ENCODE measurements around the gene SH3BP2. TPM values are rescaled to one million over a fixed set of nuclear protein-coding genes. Genes with fewer than 3 reads are reported as not detected.
A peak's percentile ranks its signal among the peaks of the same experiment; 100 is the strongest.

The SH3BP2 gene
- total RNA-seq, 1 experiment from 2014 or later, result 52.8 TPM

DNA sequence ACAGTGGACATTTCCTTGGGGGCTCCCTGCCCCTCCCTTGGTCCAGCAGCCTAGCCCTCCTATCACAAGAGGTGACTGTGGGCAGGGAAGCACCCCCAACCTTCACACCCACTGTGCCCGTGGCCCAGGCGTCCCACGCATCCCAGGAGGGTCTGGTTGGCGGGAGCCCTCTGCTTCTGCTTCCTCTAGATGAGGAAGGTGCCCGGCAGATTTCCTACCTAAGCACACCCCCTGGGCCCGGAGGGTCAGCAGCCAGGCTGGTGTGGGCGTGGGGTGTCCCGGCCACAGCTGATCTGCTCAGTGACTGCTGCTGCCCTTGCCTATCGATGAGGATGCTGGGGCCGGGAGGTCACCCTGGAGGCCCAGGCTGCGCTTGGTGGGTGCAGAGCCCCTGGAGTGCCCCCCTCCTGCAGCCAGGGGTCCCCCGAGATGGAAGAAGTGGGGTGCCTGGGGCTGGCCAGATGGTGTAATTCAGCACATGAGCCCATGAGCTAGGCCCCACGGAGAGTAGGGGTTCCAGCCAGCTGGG is 12.2 kb downstream of the SH3BP2 start (continued):
- TF ChIP-seq CTCF (IDR thresholded peaks at IDR 0.05 in 2 of 3, conservative IDR thresholded peaks at IDR 0.05 in 1 of 3; ENCODE audit: borderline replicate concordance in 1 of 3, insufficient read depth in 1 of 3, low read depth in 2 of 3, low read length in 2 of 3), result no peak

GRCh38 chr4:2805712-2806389 is 13.0 kb downstream of the SH3BP2 start:
- ChIA-PET CTCF (no interaction called here), POLR2A (no interaction called here), RAD21 (ENCODE audit: low non-redundant PET in 1 of 2, low total read pairs in 2 of 2, uncharacterized antibody in 2 of 2, unreplicated experiment in 2 of 2) (no interaction called here)
- no peaks in the 10 kb centered on the region for H3K27me3 ChIP-seq (ENCODE audit: insufficient read depth, low read length)
- H3K79me2 ChIP-seq (ENCODE audit: insufficient read depth, low read length), result no peaks in the 10 kb centered on the region
- H3K9me2 ChIP-seq (ENCODE audit: insufficient read depth), result no peaks in the 10 kb centered on the region
- H3K4me2 ChIP-seq (ENCODE audit: low read length), result 0 out of 2 replicates have a peak overlapping the region, but pooled peaks have one; percentile 14
- H3K4me3 ChIP-seq (replicated peaks in 1 of 2; ENCODE audit: low read depth in 1 of 2, low read length in 2 of 2), result no peak overlapping the region
- no peak overlapping the region for H3K9ac ChIP-seq (ENCODE audit: low read length)
- no peak for DNase-seq (ENCODE audit: low read depth, low spot score)
- peak; percentile 37; the same call in 1 of the 2 replicates for ATAC-seq
- no peak overlapping the region for H2AFZ ChIP-seq (ENCODE audit: low read depth, low read length, poor library complexity, severe bottlenecking)
- no peaks in the 10 kb centered on the region for H4K20me1 ChIP-seq (ENCODE audit: insufficient read depth)
- no peaks in the 10 kb centered on the region for H3K36me3 ChIP-seq (ENCODE audit: control insufficient read depth in 1 of 2, insufficient read depth in 2 of 2, low read length in 2 of 2)
- H3K9me3 ChIP-seq (ENCODE audit: control insufficient read depth in 1 of 2, insufficient read depth in 1 of 2, low read depth in 1 of 2, low read length in 2 of 2), result no peaks in the 10 kb centered on the region
- peaks cover 23 to 49% of the 10 kb centered on the region in 2 experiments for H3K4me1 ChIP-seq (ENCODE audit: control insufficient read depth in 1 of 2, insufficient read depth in 2 of 2, low read length in 2 of 2)
- intact Hi-C loops (cut with micrococcal nuclease), result no loop called here
- BruUV-seq (replicated peaks), result no TSS peak
- peak overlapping the region; percentile 24; the same call in 1 of the 2 replicates for H3K27ac ChIP-seq (ENCODE audit: low read depth, low read length)
- TF ChIP-seq ZNF274 (IDR thresholded peaks at IDR 0.05; ENCODE audit: low read depth, low read length) (no peak), CBX3 (IDR thresholded peaks at IDR 0.05; ENCODE audit: low read depth) (no peak), POLR2A (IDR thresholded peaks at IDR 0.05; ENCODE audit: borderline replicate concordance, extremely low read depth, insufficient read depth, insufficient read length) (no peak), FOSL1 (IDR thresholded peaks at IDR 0.05; ENCODE audit: low read depth) (no peak), SRF (IDR thresholded peaks at IDR 0.05; ENCODE audit: low read depth) (no peak), ZFX (IDR thresholded peaks at IDR 0.05) (no peak), EZH2phosphoT487 (IDR thresholded peaks at IDR 0.05; ENCODE audit: borderline replicate concordance) (no peak), SIN3A (IDR thresholded peaks at IDR 0.05; ENCODE audit: low read depth) (no peak), TCF7L2 (IDR thresholded peaks at IDR 0.05; ENCODE audit: borderline replicate concordance, extremely low read depth, insufficient read depth, insufficient read length) (no peak), RAD21 (IDR thresholded peaks at IDR 0.05; ENCODE audit: low read depth) (no peak), CTCF (IDR thresholded peaks at IDR 0.05 in 2 of 3, conservative IDR thresholded peaks at IDR 0.05 in 1 of 3; ENCODE audit: borderline replicate concordance in 1 of 3, insufficient read depth in 1 of 3, low read depth in 2 of 3, low read length in 2 of 3) (no peak), CEBPB (IDR thresholded peaks at IDR 0.05; ENCODE audit: low read depth) (no peak), YY1 (IDR thresholded peaks at IDR 0.05; ENCODE audit: extremely low read depth, insufficient replicate concordance, low read depth, low read length) (no peak), SP1 (IDR thresholded peaks at IDR 0.05; ENCODE audit: low read depth) (no peak), EZH2 (IDR thresholded peaks at IDR 0.05) (no peak)
- TF ChIP-seq, protein P1, sequence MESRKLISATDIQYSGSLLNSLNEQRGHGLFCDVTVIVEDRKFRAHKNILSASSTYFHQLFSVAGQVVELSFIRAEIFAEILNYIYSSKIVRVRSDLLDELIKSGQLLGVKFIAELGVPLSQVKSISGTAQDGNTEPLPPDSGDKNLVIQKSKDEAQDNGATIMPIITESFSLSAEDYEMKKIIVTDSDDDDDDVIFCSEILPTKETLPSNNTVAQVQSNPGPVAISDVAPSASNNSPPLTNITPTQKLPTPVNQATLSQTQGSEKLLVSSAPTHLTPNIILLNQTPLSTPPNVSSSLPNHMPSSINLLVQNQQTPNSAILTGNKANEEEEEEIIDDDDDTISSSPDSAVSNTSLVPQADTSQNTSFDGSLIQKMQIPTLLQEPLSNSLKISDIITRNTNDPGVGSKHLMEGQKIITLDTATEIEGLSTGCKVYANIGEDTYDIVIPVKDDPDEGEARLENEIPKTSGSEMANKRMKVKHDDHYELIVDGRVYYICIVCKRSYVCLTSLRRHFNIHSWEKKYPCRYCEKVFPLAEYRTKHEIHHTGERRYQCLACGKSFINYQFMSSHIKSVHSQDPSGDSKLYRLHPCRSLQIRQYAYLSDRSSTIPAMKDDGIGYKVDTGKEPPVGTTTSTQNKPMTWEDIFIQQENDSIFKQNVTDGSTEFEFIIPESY (IDR thresholded peaks at IDR 0.05; ENCODE audit: extremely low read depth, insufficient replicate concordance, low read length), result no peak
- TF ChIP-seq, protein P2, sequence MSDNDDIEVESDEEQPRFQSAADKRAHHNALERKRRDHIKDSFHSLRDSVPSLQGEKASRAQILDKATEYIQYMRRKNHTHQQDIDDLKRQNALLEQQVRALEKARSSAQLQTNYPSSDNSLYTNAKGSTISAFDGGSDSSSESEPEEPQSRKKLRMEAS (IDR thresholded peaks at IDR 0.05), result no peak
